Neuron (in vitro differentiated cells): ENCODE data around the gene SLC24A4.

Experiments
- H2AFZ ChIP-seq: one replicate; pipeline ENCODE4 v1.6.1; 2013; ENCODE audit warnings: low read depth, mild to moderate bottlenecking, inconsistent platforms, low read length, moderate library complexity
- H3K27me3 ChIP-seq: one replicate; pipeline ENCODE4 v1.6.1; 2013; ENCODE audit warnings: low read length; ENCODE audit not compliant: insufficient read depth
- H3K36me3 ChIP-seq: one replicate; pipeline ENCODE4 v1.6.1; 2013; ENCODE audit warnings: low read length; ENCODE audit not compliant: insufficient read depth
- H3K4me1 ChIP-seq: one replicate; pipeline ENCODE4 v1.6.1; 2013; ENCODE audit warnings: low read length; ENCODE audit not compliant: insufficient read depth
- H3K4me3 ChIP-seq: 2 replicates; pipeline ENCODE4 v1.5.1; 2013; ENCODE audit warnings: mild to moderate bottlenecking, low read length, moderate library complexity
- H3K9me3 ChIP-seq: one replicate; pipeline ENCODE4 v1.6.1; 2013; ENCODE audit warnings: low read length

Gene SLC24A4

DNA sequence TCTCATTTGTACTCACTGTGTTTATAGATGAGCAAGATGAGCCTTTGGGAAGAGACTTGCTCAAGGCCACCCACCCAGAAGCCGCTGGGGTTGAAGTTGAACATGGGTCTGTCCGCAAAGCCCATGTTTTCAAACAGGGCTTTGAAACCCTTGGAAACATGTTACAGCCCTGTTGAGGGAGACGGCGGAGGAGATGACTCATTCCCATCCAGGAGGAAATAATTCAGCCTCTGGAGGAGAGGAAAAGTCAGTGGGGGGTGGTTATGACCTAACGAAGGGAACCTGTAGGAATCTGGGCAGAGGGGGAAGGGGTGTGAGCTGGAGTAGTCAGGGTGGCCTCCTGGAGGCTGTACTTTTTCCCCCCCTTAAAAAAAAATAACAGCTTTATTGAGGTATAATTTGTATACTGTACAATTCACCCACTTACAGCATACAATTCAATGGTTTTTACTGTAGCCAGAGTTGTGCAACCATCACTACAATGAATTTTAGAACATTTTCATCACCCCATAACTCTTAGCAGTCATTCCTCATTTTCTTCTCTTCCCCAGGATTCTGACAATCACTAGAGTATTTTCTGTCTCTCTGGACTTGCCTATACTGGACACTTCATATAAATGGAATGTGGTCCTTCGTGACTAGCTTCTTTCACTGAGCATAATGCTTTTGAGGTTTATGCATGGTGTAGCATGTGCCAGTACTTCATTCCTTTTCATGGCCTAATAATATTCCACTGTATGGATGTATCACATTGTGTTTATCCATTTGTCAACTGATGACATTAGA is 188.7 kb downstream of the SLC24A4 start:
- Histone ChIP-seq H2AFZ (no peak overlapping the region), H3K36me3 (no peaks in the 10 kb centered on the region), H3K27me3 (no peaks in the 10 kb centered on the region), H3K4me3 (no peak overlapping the region), H3K9me3 (no peaks in the 10 kb centered on the region), H3K4me1 (no peaks in the 10 kb centered on the region)

DNA sequence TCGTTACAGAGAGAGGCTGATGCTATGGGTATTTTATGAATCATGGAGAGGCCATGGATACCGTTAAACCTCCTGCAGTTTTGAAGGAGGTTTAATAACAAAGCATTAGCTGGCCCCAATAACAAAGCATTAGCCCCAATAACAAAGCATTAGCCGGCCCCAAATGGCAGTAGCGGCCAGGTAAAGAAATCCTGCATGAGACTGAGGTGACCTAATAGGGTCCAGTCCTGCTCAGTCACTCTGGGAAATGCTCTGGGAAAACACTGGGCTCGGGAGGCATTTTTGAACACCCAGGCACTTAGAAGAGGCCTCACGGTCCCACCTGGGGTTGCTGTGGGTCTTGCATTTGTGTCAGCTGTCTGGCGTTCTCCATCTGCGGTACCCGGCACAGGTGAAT is 189.8 kb downstream of the SLC24A4 start:
- Histone ChIP-seq H3K9me3 (no peaks in the 10 kb centered on the region), H3K36me3 (no peaks in the 10 kb centered on the region), H2AFZ (peak overlapping the region; percentile 99), H3K27me3 (no peaks in the 10 kb centered on the region), H3K4me3 (peak overlapping the region; percentile 52), H3K4me1 (no peaks in the 10 kb centered on the region)

DNA sequence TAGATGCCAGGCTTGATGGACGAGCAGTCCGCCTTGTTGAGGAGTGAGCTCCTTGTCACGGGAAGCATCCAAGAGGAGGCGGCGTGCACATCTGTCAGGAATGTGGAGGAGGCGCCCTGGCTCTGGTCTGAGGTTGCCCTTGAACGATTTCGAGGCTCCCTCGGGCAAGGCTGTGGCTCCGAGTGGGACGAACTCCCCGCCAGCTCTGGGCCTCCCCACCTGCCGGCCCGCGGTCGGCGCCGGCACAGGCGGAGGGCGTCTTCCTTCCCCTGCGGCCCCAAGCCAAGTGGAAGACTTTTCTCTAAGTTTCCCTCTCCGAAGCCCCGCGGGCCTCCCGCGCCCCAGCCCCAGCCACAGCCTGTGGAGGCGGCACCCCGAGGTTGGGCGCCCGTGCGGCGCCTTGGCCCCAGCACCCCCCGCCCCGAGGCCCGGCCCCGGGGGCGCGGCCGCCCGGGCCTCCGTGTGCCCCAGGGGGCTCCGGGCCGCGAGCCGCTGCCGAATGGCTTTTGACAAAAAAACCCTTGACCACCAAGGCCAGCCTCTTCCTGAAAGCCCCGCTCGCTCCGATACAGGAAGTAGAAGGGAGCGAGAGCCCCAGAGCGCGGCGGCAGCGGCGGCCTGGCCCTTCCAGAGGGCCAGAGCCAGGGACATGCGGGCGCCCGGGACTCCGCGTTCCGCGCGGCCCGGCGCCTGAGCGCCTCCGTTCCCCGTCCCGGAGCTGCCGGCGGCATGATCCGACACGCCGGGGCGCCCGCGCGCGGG is 190.4 kb downstream of the SLC24A4 start, which contains the start of gene RIN3:
TSS of gene RIN3 (plus strand) at position 578 of the 762 bp plus-strand sequence. CDS start at position 730, 152 bp downstream.
- Histone ChIP-seq H3K27me3 (no peaks in the 10 kb centered on the region), H3K36me3 (no peaks in the 10 kb centered on the region), H3K4me3 (peak within 1 kb of the TSS; percentile 52), H3K9me3 (no peaks in the 10 kb centered on the region), H2AFZ (peak within 1 kb of the TSS; percentile 99), H3K4me1 (no peaks in the 10 kb centered on the region)

DNA sequence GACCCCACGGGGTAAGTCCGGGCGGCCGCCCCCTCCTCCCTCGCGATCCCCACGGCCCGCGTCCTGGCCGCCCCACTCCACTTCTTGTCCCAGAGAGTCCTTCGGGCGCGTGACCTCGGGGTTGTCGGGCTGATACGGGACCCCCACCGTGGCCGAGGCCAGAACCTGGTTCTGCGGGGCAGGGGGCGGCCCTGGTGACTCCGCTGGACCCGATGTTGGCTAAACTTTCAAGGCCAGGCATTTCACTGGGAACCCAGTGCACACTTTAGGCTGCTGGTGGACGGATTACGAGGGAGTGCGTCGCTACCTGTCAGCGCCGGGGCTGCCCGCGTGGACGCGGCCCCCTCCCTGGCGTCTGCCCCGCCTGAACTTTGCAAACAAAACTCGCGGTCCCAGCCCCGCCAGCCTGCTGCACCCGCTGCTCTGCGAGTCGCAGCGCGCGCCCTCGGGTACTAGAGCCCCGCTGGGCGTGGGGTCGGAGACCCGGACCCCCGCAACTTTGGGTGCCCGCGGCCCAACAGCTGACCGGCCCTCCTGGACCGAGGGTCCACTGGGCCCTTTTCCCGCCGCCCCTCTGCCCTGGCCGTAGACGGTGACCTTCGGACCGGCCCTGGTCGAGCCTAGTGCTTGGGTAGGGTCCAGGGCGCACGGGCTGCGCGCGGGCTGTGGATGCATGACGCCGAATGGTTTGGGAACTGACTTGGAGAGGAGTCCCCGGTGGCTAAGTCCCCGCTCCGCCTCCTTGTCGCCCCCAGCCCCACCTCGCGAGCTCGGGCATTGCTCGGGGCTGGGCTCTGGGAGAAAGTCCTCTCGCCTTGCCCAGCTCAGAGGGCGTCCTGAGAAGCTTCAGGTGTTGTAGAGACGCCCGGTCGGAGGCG is 191.2 kb downstream of the SLC24A4 start:
- no peaks in the 10 kb centered on the region for H3K9me3 ChIP-seq
- no peaks in the 10 kb centered on the region for H3K4me1 ChIP-seq
- H2AFZ ChIP-seq, result peak overlapping the region; percentile 99
- H3K4me3 ChIP-seq, result peak overlapping the region; percentile 52
- no peaks in the 10 kb centered on the region for H3K36me3 ChIP-seq
- no peaks in the 10 kb centered on the region for H3K27me3 ChIP-seq

DNA sequence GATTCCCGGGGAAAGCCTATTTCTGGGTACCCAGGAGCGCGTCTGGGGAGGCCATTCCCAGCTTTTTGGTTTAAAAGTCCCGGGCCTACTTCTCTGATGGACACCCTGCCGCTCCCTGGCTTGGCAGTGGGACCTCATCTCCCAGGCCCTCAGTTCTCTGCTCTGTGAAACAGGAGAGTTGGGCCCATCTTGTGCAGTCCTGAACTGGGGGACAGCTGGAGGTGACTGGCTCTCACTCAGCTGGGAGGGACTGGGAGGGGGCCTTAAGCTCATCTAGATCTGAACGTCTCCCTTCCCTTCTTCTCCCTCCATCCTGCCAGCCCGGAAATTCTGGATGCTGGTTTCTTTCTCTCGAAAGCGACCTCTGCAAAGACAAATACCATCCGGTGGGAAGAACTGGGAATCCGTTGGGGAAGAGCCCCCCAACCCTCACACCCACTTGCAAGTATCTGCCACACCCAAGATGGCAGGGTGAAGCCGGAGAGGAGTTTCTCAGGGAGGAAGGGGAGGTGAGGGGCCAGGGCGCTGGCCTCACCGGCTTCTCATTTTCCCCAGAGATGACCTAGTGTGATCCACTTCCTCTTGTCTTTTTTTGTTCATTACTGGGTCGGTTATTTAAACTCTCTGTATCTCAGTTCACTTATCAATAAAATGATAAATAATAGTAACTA is 192.0 kb downstream of the SLC24A4 start:
- Histone ChIP-seq H3K27me3 (no peaks in the 10 kb centered on the region), H2AFZ (no peak overlapping the region), H3K36me3 (no peaks in the 10 kb centered on the region), H3K4me1 (no peaks in the 10 kb centered on the region), H3K9me3 (no peaks in the 10 kb centered on the region), H3K4me3 (no peak overlapping the region)

DNA sequence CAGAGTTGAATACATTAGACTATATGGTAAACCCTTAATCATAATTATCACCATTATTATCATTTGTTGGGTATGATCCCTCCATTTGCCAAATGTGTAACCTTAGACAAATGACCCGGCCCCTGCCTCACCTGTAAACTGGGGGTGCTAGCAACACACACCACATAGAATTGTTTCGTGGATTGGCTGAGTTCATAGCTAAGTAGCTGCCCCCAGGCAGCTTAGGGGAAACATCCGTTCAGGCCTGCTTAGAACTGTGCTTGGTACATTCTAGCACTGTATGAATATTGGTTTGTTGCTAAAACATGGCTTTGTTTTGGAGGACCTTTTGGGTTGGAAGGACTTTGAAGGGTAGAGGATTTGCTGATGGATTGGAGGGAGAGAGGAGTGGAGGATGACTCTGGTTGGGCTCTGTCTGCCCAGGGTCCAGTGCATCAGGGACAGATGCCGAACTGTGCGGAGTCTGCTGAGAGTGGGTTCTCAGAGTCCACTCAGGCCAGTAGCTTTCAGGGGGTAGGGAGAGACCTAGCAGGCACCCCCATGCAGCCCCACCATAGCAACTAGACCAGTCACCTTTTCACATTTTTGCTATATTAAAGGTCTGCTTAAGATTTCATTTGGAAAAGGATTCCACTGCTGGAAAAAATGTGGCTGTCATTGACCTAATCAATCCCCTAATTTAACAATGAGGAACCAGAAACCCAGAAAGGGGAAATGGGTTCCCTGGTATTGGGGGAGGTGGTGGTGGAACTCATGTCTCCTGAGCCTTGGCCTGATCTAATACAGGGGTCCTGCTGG is 192.8 kb downstream of the SLC24A4 start:
- no peaks in the 10 kb centered on the region for H3K27me3 ChIP-seq
- no peaks in the 10 kb centered on the region for H3K4me1 ChIP-seq
- no peak overlapping the region for H3K4me3 ChIP-seq

DNA sequence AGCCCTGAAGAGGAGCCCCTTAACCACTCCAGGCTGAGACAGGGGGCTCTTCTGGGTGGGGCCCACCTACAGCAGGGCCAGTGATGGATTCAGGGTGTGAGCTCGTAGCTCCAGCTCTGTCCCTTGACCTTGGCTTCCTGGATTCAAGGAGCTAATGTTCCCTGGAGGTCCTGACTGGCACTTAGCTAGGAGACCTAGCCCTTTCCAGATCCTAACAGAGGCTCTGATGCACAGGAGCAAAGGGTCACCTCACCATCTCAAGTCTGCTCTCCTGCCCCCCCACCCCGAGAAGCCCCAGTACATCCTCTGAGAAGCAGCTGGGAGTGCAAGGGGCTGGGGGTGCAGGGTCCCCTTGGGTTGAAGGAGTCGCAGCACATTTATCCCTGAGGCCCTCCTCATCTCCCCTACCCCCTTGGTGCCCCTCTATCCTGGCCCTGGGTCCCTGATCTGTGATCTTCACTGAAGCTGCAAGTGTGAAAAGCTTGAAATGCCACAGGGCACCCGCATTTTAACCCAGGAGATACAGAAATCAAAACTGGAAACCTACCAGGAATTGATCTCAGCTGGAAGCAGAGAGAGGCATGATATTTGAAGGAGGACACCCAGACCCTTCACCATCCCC is 193.5 kb downstream of the SLC24A4 start:
- no peaks in the 10 kb centered on the region for H3K4me1 ChIP-seq
- H2AFZ ChIP-seq, result no peak overlapping the region
- H3K36me3 ChIP-seq, result no peaks in the 10 kb centered on the region
- no peaks in the 10 kb centered on the region for H3K9me3 ChIP-seq
- no peak overlapping the region for H3K4me3 ChIP-seq
- no peaks in the 10 kb centered on the region for H3K27me3 ChIP-seq

More for the DNA sequence above, 192.8 kb downstream of the SLC24A4 start:
- Histone ChIP-seq H3K9me3 (no peaks in the 10 kb centered on the region), H3K36me3 (no peaks in the 10 kb centered on the region), H2AFZ (no peak overlapping the region)

DNA sequence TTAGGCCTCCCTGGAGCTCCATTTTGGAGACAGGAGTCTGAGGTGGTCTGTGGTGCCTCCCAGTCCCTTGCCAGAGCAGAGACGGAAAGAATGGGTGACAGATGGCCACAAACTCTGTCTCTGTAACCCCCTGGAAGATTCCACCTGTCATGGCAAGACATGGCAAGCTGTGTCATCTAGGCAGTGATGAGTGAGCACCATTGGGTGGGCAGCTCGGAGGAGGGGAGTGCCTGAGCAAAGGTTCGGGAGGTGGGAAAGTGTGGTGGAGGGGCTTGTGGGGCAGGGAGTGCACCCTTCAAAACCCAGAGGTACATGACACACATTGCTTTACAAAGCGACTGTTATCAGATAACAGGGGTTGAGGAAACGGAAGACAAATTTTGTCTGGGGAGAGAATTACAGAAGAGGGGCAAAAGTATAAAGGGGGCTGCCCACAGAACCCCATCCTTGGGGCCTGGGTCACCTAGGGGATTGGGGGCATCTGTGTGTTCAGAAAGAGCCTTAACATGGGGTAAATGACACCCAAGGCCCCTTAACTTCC is 194.1 kb downstream of the SLC24A4 start:
- Histone ChIP-seq H3K27me3 (no peaks in the 10 kb centered on the region), H3K9me3 (no peaks in the 10 kb centered on the region), H3K4me1 (no peaks in the 10 kb centered on the region), H2AFZ (no peak overlapping the region), H3K36me3 (no peaks in the 10 kb centered on the region), H3K4me3 (no peak overlapping the region)

DNA sequence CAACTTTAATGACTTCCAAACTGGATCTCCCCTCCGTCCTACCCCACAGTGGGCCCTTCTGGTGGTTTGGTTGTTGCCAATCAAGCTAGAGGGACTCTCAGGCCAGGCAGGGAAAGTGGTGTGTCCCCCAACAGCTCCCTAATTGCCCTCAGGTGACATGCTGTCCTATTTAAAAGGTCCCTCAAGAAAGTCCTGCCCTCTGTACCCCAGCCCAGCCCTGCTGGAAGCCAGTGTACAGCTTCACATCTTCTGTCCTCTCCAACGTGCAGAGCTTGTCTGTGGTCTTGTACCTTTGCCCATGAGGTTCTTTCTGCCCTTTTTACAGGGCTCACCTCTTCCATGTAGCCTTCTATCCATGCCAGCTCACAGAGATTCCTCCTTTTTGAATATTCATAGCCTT is 194.8 kb downstream of the SLC24A4 start:
- Histone ChIP-seq H3K4me1 (no peaks in the 10 kb centered on the region), H2AFZ (no peak overlapping the region), H3K9me3 (no peaks in the 10 kb centered on the region), H3K4me3 (no peak overlapping the region), H3K27me3 (no peaks in the 10 kb centered on the region), H3K36me3 (no peaks in the 10 kb centered on the region)

DNA sequence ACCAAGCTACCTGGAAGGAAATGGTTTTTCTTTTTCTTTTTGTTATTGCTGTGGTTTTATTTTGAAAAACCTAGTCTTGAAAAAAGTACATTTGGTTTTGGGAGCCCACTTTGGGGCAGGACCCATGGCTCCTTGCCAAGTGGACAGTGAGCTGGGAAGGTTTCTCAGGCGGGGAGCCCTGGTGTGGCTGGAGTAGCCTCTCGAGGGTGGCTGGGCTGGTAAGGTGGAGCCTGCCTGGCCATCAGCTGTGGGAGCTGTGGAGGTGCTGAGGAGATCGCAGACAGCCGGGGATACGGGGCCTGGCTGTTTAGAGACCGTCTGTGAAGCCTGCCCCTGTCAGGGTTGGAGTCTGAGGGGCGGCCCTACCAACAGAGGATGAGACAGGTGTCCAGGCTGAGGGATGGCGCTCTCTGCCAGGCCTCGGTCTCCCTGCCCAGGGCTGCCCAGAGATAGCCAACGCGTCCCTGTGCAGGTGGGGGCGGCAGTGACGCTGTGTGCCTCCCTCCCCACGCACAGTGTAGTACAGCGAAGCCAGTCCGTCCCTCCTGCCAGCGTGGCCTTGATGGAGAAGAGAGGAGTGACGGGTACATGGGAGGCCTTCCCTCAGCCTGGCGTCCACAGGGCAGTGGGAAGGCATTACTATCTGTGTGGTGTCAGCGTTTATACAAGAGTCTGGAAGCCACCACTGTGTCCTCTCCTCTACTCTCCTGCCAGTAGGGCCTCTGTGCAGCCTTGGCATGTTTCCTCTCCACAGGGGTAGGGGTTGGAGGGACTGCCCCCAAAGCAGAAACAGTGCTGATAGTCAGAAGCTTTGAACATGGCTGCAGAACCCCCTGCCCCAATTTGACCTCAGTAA is 196.5 kb downstream of the SLC24A4 start:
- no peak overlapping the region for H3K4me3 ChIP-seq
- no peaks in the 10 kb centered on the region for H3K36me3 ChIP-seq
- no peaks in the 10 kb centered on the region for H3K9me3 ChIP-seq
- no peaks in the 10 kb centered on the region for H3K4me1 ChIP-seq
- H2AFZ ChIP-seq, result no peak overlapping the region
- no peaks in the 10 kb centered on the region for H3K27me3 ChIP-seq
